Stimulated activated memory B cell treated with anti-CD40 and anti-IgM and Interleukin-4, amounts not matched to agents 10 μg/mL and 1 μg/mL and 100 μg/mL, for 72 hours (primary cell): Measurements from ENCODE around the gene SLC38A1.
"Not testable (repeated sequence)": the region's sequence is repeated elsewhere in the genome, so short reads cannot be mapped to it uniquely, and the experiment has no call there.

Experiments
- ATAC-seq: fragments of 150-1000 bp; cut with Tn5 transposase; 2 replicates; pipeline ENCODE4 v1.10.0; 2021
- H3K27ac Mint-ChIP-seq: one replicate; pipeline ENCODE4 v1.8.0; 2022; ENCODE audit warnings: mild to moderate bottlenecking, mixed read lengths
- H3K27me3 Mint-ChIP-seq: one replicate; pipeline ENCODE4 v1.8.0; 2022; ENCODE audit warnings: mixed read lengths
- H3K36me3 Mint-ChIP-seq: one replicate; pipeline ENCODE4 v1.8.0; 2022; ENCODE audit warnings: mixed read lengths
- H3K4me1 Mint-ChIP-seq: one replicate; pipeline ENCODE4 v1.8.0; 2022; ENCODE audit warnings: mixed read lengths
- H3K4me3 Mint-ChIP-seq: one replicate; pipeline ENCODE4 v1.8.0; 2022; ENCODE audit warnings: mild to moderate bottlenecking, moderate library complexity, mixed read lengths
- H3K9me3 Mint-ChIP-seq: one replicate; pipeline ENCODE4 v1.8.0; 2022; ENCODE audit warnings: mixed read lengths

Gene SLC38A1

GRCh38 chr12:46256942-46257341 lies 11.9 kb downstream of the SLC38A1 start:
- no peak for ATAC-seq
- Mint-ChIP-seq H3K27me3 (no peaks in the 10 kb centered on the region), H3K36me3 (peaks cover 52% of the 10 kb centered on the region), H3K9me3 (no peaks in the 10 kb centered on the region), H3K4me1 (peaks cover 26% of the 10 kb centered on the region), H3K27ac (no peak overlapping the region), H3K4me3 (no peak overlapping the region)

- ATAC-seq, result no peak
- H3K36me3 Mint-ChIP-seq, result peaks cover 81% of the 10 kb centered on the region
- no peaks in the 10 kb centered on the region for H3K27me3 Mint-ChIP-seq
- no peak overlapping the region for H3K4me3 Mint-ChIP-seq
- peaks cover under 1% of the 10 kb centered on the region for H3K9me3 Mint-ChIP-seq
- peaks cover 57% of the 10 kb centered on the region for H3K4me1 Mint-ChIP-seq
- H3K27ac Mint-ChIP-seq, result no peak overlapping the region
These were observed 15.2 kb downstream of the SLC38A1 start for GRCh38 chr12:46253544-46254162.

- Mint-ChIP-seq H3K36me3 (peaks cover 96% of the 10 kb centered on the region), H3K4me1 (peaks cover 73% of the 10 kb centered on the region), H3K9me3 (peaks cover 11% of the 10 kb centered on the region)
- not testable (repeated sequence) for ATAC-seq, H3K4me3 Mint-ChIP-seq, H3K27ac Mint-ChIP-seq, H3K27me3 Mint-ChIP-seq
These were observed 16.8 kb downstream of the SLC38A1 start for GRCh38 chr12:46251994-46252393.

GRCh38 chr12:46249960-46250359 lies 18.9 kb downstream of the SLC38A1 start:
- H3K27me3 Mint-ChIP-seq, ATAC-seq, H3K27ac Mint-ChIP-seq: not testable (repeated sequence)
- Mint-ChIP-seq H3K4me3 (peak overlapping the region; percentile 11), H3K9me3 (peaks cover 16% of the 10 kb centered on the region), H3K36me3 (peaks cover 98% of the 10 kb centered on the region), H3K4me1 (peaks cover 75% of the 10 kb centered on the region)

- peaks cover 85% of the 10 kb centered on the region for H3K4me1 Mint-ChIP-seq
- no peak overlapping the region for H3K4me3 Mint-ChIP-seq
- no peak for ATAC-seq
- H3K36me3 Mint-ChIP-seq, result peaks cover 96% of the 10 kb centered on the region
- H3K27me3 Mint-ChIP-seq, result no peaks in the 10 kb centered on the region
- H3K27ac Mint-ChIP-seq, result no peak overlapping the region
- peaks cover 18% of the 10 kb centered on the region for H3K9me3 Mint-ChIP-seq
These were observed 22.7 kb downstream of the SLC38A1 start for GRCh38 chr12:46246021-46246700.

GRCh38 chr12:46244997-46245396 lies 23.8 kb downstream of the SLC38A1 start:
- Mint-ChIP-seq H3K9me3 (peaks cover 18% of the 10 kb centered on the region), H3K27me3 (no peaks in the 10 kb centered on the region), H3K36me3 (peaks cover 96% of the 10 kb centered on the region), H3K4me1 (peaks cover 74% of the 10 kb centered on the region), H3K27ac (no peak overlapping the region), H3K4me3 (no peak overlapping the region)
- no peak for ATAC-seq

GRCh38 chr12:46244273-46244915 lies 24.4 kb downstream of the SLC38A1 start:
- H3K27ac Mint-ChIP-seq, result no peak overlapping the region
- no peaks in the 10 kb centered on the region for H3K27me3 Mint-ChIP-seq
- H3K4me3 Mint-ChIP-seq, result no peak overlapping the region
- no peak for ATAC-seq
- peaks cover 96% of the 10 kb centered on the region for H3K36me3 Mint-ChIP-seq
- H3K4me1 Mint-ChIP-seq, result peaks cover 68% of the 10 kb centered on the region
- peaks cover 18% of the 10 kb centered on the region for H3K9me3 Mint-ChIP-seq

GRCh38 chr12:46242569-46242968 lies 26.3 kb downstream of the SLC38A1 start:
- H3K9me3 Mint-ChIP-seq, result peaks cover 11% of the 10 kb centered on the region
- H3K4me3 Mint-ChIP-seq, result no peak overlapping the region
- peaks cover 63% of the 10 kb centered on the region for H3K4me1 Mint-ChIP-seq
- peaks cover 92% of the 10 kb centered on the region for H3K36me3 Mint-ChIP-seq
- no peak for ATAC-seq
- H3K27me3 Mint-ChIP-seq, result no peaks in the 10 kb centered on the region
- H3K27ac Mint-ChIP-seq, result peak overlapping the region; percentile 60

- H3K9me3 Mint-ChIP-seq, result peaks cover 2% of the 10 kb centered on the region
- ATAC-seq, result no peak
- no peak overlapping the region for H3K4me3 Mint-ChIP-seq
- H3K27ac Mint-ChIP-seq, result no peak overlapping the region
- no peaks in the 10 kb centered on the region for H3K27me3 Mint-ChIP-seq
- H3K4me1 Mint-ChIP-seq, result peaks cover 54% of the 10 kb centered on the region
- H3K36me3 Mint-ChIP-seq, result peaks cover 83% of the 10 kb centered on the region
These were observed 28.4 kb downstream of the SLC38A1 start for GRCh38 chr12:46240436-46240835.

- peaks cover under 1% of the 10 kb centered on the region for H3K9me3 Mint-ChIP-seq
- H3K4me3 Mint-ChIP-seq, result no peak overlapping the region
- no peak overlapping the region for H3K27ac Mint-ChIP-seq
- H3K27me3 Mint-ChIP-seq, result no peaks in the 10 kb centered on the region
- no peak for ATAC-seq
- H3K36me3 Mint-ChIP-seq, result peaks cover 86% of the 10 kb centered on the region
- peaks cover 58% of the 10 kb centered on the region for H3K4me1 Mint-ChIP-seq
These were observed 30.0 kb downstream of the SLC38A1 start for GRCh38 chr12:46238821-46239220.

GRCh38 chr12:46237371-46238045 lies 31.3 kb downstream of the SLC38A1 start:
- Mint-ChIP-seq H3K27me3 (no peaks in the 10 kb centered on the region), H3K4me3 (no peak overlapping the region), H3K27ac (no peak overlapping the region), H3K9me3 (no peaks in the 10 kb centered on the region), H3K36me3 (peaks cover 81% of the 10 kb centered on the region), H3K4me1 (peaks cover 49% of the 10 kb centered on the region)
- ATAC-seq, result no peak

- H3K27ac Mint-ChIP-seq, result peak overlapping the region; percentile 33
- no peak overlapping the region for H3K4me3 Mint-ChIP-seq
- H3K4me1 Mint-ChIP-seq, result peaks cover 61% of the 10 kb centered on the region
- H3K36me3 Mint-ChIP-seq, result peaks cover 75% of the 10 kb centered on the region
- H3K9me3 Mint-ChIP-seq, result no peaks in the 10 kb centered on the region
- H3K27me3 Mint-ChIP-seq, result no peaks in the 10 kb centered on the region
- ATAC-seq, result no peak
These were observed 34.8 kb downstream of the SLC38A1 start for GRCh38 chr12:46234000-46234399.

GRCh38 chr12:46233423-46233822 lies 35.4 kb downstream of the SLC38A1 start:
- Mint-ChIP-seq H3K4me1 (peaks cover 57% of the 10 kb centered on the region), H3K27me3 (no peaks in the 10 kb centered on the region), H3K9me3 (no peaks in the 10 kb centered on the region), H3K4me3 (no peak overlapping the region), H3K36me3 (peaks cover 73% of the 10 kb centered on the region), H3K27ac (peak overlapping the region; percentile 33)
- no peak for ATAC-seq

GRCh38 chr12:46230983-46231382 lies 37.9 kb downstream of the SLC38A1 start:
- Mint-ChIP-seq H3K27me3 (no peaks in the 10 kb centered on the region), H3K4me3 (no peak overlapping the region), H3K9me3 (no peaks in the 10 kb centered on the region), H3K4me1 (peaks cover 50% of the 10 kb centered on the region), H3K27ac (no peak overlapping the region), H3K36me3 (peaks cover 78% of the 10 kb centered on the region)
- no peak for ATAC-seq

GRCh38 chr12:46230306-46230705 lies 38.5 kb downstream of the SLC38A1 start:
- no peak overlapping the region for H3K4me3 Mint-ChIP-seq
- ATAC-seq, result no peak
- no peak overlapping the region for H3K27ac Mint-ChIP-seq
- no peaks in the 10 kb centered on the region for H3K27me3 Mint-ChIP-seq
- no peaks in the 10 kb centered on the region for H3K9me3 Mint-ChIP-seq
- peaks cover 80% of the 10 kb centered on the region for H3K36me3 Mint-ChIP-seq
- H3K4me1 Mint-ChIP-seq, result peaks cover 51% of the 10 kb centered on the region
